Cardiac septum (tissue), 1 donor: Measurements from ENCODE around the gene TRPM2. TPM values are rescaled to one million over a fixed set of nuclear protein-coding genes. Genes with fewer than 3 reads are reported as not detected.

Experiments
- DNase-seq: peaks from one replicate; pipeline ENCODE4 v3.0.0-alpha.2; 2020; ENCODE audit warnings: low spot score
- intact Hi-C: fragments of 100-400 bp; cut with DNase I; formaldehyde crosslinking; loops from one replicate; pipeline ENCODE4 v1.14.0; 2022
- total RNA-seq: library from RNA; stranded (reverse); fragmentation: NEBNext Ultra II Directional; extraction: Animal tissue kit (Norgen Biotek cat#: 25700); gene quantifications from one replicate; pipeline ENCODE4 v1.2.1, GENCODE V29; 2021
- donor health status: DM: no; HTN: no; CAD: no.

TRPM2 gene
- total RNA-seq, 1 donor from 2014 or later: 1.2 TPM

DNA sequence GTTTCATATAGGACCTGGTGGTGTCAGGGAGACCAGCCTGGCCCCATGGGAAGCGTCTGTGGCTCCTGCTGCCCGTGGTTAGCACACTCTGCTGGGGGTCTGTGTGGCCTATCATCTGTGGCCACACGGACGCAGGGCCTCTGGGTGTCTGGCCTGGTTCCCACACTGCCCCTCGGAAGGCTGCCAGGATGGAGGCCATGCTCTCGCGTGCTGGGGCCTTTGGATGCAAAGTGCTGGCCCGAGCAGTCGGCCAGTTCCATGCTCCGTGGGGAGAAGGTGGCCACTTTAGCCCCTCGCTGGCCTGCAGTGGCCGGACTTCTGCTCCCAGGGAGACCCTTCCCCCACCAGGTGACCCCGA is 81.1 kb downstream of the TRPM2 start:
- peak; percentile 61 for DNase-seq
- intact Hi-C loops: no loop called here

GRCh38 chr21:44434936-44435635 is 81.7 kb downstream of the TRPM2 start:
- intact Hi-C loops: no loop called here
- DNase-seq: peak; percentile 38

GRCh38 chr21:44436111-44436611 is 82.7 kb downstream of the TRPM2 start:
- DNase-seq: peak; percentile 38

DNA sequence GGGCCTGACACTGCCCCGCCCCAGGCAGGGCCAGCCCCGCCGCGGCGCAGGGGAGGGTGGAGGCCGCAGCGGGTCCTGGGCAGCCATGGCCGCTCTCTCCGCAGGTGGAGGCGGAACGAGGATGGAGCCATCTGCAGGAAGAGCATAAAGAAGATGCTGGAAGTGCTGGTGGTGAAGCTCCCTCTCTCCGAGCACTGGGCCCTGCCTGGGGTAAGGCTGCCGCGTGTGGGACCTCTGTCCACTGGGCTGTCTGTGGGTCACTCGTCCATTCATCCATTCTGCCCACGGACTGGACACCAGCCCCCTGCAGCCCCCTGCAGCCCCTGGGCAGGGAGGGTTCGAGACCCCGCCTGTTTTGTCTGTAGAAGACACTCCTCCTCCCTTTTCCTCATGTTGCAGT is 83.5 kb downstream of the TRPM2 start:
- DNase-seq: peak; percentile 61
- intact Hi-C loops: no loop called here

More at GRCh38 chr21:44436111-44436611, 82.7 kb downstream of the TRPM2 start:
- intact Hi-C loops: no loop called here

DNA sequence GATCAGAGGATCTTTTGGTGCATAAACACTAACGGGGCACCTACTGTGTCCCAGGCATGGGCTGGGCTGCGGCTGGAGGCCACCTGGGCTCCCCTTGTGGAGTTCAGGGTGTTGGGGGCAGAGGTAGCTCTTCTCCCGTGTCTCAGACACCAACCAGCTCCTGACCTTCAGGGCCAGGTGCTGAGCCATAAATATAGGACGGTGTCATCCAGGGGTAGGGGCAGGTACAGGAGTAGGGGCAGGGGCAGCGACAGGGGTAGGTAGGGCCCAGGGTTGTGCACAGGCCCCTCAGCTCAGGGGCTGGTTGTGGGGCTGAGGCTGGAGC is 83.9 kb downstream of the TRPM2 start:
- DNase-seq: peak; percentile 43
- intact Hi-C loops: no loop called here

DNA sequence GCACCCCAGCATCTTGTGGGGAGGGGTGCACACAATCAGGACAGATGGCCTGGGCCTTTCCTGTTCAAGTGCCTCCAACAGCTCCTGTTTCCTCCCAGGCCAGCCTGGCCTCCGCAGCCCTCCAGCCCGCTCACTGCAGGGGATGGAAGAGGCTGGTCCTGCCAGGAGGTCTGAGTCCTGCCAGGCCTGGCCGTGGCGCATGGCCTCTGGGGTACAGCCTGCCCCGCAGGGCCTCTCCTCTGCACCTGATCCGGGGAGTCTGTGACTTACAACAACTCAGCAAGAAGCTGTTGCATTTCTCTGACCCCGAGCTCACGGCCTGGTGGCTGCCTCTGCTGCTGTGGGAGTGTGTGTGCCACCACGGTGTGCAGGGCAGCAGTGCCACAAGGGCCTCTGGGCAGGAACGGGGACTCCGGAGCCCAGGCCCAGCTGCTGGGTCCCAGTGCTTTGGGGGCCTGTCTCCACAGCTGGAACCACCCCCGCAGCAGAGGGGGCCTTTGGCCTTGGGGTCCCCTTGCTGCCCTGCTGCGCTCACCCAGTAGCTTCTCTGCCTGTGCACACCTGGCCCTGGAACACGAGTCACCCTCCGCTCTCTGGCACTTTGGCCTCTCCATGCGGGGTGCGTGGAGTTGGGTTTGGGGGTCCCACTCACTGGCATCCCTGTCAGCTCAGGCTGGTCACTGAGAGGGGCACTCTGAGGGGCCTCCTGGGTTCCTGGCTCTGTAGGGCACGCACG is 84.4 kb downstream of the TRPM2 start:
- intact Hi-C loops: no loop called here
- no peak for DNase-seq

- DNase-seq: peak; percentile 85
- intact Hi-C loops: no loop called here
Measured at GRCh38 chr21:44438531-44439210, 85.2 kb downstream of the TRPM2 start.

DNA sequence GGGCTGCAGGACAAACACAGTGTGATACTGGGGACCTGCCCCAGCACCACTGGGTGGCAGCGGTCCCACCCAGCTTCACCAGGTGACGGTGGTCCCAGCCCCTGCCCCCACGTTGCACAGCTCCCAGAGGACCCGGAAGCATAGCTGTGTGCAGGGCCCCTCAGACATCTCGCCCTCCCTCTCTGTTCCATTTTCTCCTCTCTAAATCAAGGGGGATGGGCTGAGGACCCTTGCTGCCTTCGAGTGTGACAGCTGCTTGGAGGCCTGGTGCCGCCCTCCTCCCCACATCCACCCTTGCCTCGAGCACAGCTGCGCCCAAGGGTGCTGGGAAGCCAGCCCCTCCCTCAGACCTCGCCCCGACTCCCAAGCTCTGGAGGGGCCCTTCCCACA is 85.8 kb downstream of the TRPM2 start:
- no peak for DNase-seq
- intact Hi-C loops: no loop called here

DNA sequence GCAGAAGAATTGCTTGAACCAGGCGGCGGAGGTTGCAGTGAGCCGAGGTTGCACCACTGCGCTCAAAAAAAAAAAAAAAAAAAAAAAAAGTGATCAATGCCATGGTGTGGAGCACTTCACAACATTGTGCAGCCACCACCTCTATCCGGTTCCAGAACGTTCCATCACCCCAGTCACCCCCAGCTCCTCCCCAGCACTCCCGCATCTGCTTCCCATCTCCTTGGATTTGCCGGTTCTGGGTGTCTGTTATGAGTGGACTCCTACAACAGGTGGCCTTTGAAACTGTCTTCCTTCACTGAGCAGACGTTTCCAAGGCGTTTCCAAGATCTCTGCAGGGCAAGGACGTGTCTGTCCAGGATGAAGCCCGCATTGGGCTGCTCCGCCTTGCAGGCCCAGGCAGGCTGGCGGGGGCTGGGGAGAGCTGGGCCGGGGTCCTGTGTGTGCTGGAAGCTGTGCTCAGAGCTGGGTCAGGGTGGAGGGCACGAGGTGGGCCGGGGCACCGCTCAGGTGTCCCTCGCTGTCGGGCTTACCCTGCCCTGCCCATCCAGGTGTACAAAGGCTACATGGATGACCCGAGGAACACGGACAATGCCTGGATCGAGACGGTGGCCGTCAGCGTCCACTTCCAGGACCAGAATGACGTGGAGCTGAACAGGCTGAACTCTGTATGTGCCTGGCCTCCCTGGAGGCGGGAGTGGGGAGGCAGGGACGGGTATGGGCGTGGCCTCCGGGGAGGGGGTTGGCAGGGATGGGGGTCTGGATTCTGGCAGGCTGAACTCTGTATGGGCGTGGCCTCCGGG is 87.0 kb downstream of the TRPM2 start:
- no peak for DNase-seq
- intact Hi-C loops: no loop called here

DNA sequence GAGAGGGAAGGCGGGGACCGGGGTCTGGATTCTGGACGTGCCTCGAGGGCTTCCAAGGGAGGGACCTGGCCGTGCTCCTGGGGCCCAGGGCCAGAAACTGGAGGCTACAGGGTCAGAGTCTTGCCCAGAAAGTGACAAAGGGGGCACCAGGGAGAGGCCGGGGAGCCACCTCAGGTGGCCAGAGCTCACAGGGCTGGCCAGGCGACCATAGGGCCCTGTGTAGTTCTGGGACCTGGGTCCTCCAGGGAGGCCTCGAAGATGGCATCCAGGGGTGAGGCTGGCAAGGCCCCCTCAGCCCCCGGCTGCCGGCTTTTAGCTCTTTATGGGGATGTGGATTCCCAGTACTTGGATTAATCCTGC is 87.6 kb downstream of the TRPM2 start:
- intact Hi-C loops: no loop called here
- no peak for DNase-seq

GRCh38 chr21:44441581-44442265 is 88.3 kb downstream of the TRPM2 start:
- no peak for DNase-seq
- intact Hi-C loops: no loop called here

GRCh38 chr21:44442266-44443125 is 89.1 kb downstream of the TRPM2 start:
- intact Hi-C loops: no loop called here
- DNase-seq: no peak

GRCh38 chr21:44443291-44443890 is 90.0 kb downstream of the TRPM2 start:
- no peak for DNase-seq
- intact Hi-C loops: no loop called here

DNA sequence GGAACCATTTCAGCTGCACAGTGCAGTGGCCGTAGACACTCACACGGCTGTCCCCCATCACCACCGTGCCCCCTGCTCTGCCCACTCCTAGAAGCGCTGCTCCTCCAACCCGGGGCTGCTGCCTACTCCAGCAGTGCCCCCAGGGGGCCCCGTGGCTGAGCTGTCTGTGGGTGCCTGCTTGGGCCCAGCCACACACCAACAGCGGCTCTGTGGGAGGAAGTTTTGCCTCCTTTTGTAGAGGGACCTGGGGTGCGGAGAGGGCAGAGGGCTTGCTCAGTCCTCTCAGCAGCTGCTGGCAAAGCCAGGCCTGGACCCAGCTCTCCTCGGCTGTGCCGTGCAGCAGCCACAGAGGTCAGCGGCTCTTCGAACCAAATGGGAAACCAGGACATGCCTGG is 90.5 kb downstream of the TRPM2 start:
- intact Hi-C loops: no loop called here
- no peak for DNase-seq

DNA sequence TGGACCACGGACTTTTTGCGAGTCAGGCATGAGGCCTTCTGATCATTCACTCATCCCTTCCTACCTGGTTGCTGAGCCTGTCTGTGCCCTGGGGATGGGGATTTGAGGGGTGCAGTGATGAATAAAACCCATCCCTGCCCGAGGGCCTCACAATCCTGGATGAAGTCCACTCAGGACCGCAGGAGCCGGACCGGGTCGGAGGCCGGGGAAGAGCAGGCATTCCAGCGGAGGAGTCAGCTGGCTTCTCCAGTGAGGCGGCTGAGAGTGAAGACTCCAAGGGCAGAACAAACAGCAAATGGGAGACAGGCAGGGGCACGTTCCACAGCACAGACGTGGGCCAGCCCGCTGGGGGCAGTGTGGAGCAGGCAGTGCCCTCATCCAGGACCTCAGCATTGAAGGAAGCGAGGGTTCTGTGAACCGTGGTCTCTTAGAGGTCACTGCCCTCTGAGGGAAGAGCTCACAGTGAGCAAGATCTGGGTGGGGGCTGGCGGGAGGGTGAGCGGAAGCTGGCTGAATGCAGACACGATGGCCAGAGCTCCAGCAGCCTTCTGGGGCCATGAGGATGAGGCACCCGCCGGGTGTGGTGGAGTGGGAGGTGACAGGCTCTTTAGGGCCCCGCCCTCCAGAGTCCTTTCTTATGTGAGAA is 91.0 kb downstream of the TRPM2 start:
- intact Hi-C loops: no loop called here
- DNase-seq: no peak

DNA sequence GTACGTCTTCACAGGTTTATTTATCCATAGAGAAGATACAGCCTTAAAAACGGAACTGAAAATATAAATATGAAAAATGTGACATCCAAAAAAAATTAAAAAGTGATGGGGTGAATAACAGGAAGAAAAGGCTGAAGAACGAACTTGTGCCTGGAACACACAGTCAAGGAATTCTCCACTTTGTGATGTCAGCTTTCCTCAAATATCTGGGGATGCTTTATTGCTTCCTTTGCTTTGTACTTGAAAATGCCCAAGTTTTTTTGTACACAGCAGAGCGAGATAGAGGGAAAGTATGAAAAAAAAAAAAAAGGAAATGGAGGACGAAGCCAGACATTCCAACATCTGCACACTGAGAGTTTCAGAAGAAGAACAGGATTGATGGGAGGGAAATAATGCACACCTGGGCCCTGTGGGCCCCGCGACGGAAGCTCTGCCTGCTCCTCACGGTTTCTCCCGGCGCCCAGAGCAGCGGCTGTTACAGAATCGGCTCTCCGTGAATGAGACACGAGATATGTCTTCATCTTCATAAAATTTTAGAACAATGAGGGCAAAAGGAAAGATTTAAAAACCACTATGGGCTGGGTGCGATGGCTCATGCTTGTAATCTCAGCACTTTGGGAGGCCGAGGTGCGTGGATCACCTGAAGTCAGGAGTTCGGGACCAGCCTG is 91.9 kb downstream of the TRPM2 start:
- intact Hi-C loops: no loop called here
- no peak for DNase-seq

- intact Hi-C loops: no loop called here
- DNase-seq: peak; percentile 47
Measured at GRCh38 chr21:44448651-44449131, 95.3 kb downstream of the TRPM2 start.
